GM12801 (cell line): ENCODE measurements around the gene SELENOP.

Experiments
- CTCF ChIP-seq: IDR thresholded peaks from one replicate; pipeline ENCODE4 v1.5.1; 2011; ENCODE audit warnings: control low read depth; ENCODE audit not compliant: insufficient read length; ENCODE audit errors: extremely low read depth

Gene SELENOP

GRCh38 chr5:42761791-42762190, 49.9 kb downstream of the SELENOP start:
- TF ChIP-seq CTCF, result no peak

DNA sequence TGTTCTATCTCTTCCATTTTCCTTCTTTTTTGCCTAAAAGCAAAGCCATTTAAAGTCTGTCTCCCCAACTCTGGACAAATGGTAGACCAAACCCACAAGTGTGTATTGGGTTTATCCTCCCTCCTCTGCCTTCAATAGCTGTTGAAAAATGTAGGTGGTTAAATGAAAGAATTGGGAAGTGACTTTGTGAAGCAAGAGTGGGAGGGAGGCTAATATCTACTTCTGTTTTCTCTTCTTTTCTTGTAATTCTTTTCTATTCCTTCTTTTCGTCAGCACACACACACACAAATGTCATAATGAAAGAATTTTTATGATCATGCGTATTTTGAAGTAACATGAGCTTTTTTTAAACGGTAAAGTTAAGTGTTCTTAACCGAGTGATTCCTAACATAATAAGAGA, 51.3 kb downstream of the SELENOP start:
- no peak for TF ChIP-seq CTCF

DNA sequence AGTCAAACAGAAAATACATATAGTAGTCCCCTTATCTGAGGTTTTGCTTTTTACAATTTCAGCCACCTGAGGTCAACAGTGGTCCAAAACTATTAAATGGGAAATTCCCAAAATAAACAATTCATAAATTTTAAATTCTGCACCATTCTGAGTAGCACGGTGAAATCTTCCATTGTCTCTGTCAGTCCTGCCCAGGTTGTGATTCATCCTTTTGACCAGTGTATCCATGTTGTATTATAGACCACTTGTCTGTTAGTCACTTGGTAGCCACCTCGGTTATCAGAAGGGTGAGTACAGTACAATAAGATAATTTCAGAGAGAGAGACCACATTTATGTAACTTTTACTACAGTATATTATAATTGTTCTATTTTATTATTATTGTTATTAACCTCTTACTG, 52.2 kb downstream of the SELENOP start:
- no peak for TF ChIP-seq CTCF

DNA sequence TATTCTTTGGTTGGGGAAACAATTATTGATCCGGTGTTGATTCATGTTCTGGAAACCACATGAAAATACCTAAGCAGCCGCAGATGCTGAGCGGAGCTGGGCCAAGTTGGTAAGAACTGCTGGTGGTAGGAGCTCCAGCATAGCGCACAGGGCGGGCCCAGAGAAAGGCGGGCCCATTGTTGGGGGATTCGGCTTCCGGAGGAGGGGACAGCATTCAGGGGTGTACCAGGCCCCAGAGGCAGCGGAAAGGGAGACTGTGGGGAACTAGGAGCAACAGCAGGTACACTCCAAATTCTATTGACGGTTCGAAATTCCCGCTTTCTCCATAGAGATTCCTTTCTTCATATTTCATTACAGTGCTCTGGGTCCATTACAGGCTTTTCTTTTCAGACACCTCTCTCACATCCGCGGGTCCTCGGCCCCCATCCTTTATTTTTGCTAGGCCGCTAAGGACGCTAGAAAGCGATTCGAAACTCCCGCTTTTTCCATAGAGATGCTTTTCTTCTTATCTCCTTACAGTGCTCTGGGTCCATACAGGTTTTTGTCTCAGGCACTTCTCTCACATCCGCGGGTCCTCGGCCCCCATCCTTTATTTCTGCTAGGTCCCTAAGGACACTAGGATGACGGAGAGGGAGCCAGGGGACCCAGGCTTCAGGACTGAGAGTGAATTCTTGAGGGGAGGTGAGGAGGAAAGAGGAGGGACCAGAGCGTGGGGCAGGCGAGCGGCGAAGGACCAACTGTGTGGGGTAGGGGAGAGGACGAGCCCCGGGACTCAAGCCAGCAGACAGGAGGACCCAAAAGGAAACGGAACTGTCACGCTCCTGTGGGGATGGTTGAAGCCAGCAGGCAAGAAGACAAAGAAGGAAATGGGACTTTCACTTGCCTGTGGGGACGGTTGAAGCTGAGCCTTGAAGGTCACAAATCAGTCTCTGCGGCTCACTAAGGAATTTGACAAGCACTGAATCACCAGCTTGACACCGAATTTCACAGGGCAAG, 54.8 kb downstream of the SELENOP start, which contains the start of gene CCDC152:
Gene CCDC152 (plus strand): TSS at position 213 of the 996 bp plus-strand sequence. CDS start 2,304 bp downstream, outside the sequence.
- TF ChIP-seq CTCF, result no peak

- TF ChIP-seq CTCF, result no peak
Observed at GRCh38 chr5:42753099-42753498, 58.6 kb downstream of the SELENOP start.

DNA sequence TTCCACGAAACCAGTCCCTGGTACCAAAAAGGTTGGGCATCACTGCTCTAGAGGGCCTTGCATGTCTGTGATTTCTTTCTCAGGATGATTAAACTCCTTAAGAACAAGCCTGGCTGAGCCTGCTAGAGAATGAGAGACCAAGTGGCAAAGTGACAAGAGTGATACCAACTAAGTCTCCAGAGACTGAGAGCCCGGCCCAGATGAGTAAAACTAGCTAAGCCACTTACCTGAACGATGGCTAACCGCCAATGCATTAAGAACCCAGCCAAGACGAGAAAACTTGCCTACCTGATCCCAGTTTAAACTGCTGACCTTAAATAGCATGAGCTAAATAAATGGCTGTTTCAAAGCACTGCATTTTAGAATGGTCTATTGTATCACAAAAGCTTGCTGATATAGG, 60.6 kb downstream of the SELENOP start:
- no peak for TF ChIP-seq CTCF

- TF ChIP-seq CTCF, result no peak
Observed at GRCh38 chr5:42750507-42750906, 61.2 kb downstream of the SELENOP start.
